Duodenal mucosa (tissue), 2 donors: ENCODE measurements around the gene ZDHHC6.
"Not testable (repeated sequence)": the region's sequence is repeated elsewhere in the genome, so short reads cannot be mapped to it uniquely, and the experiment has no call there.

Experiments used
- H3K27ac ChIP-seq: one replicate; pipeline ENCODE4 v1.7.0; 2013; ENCODE audit warnings: low read depth, low read length
- H3K27me3 ChIP-seq, 2 donors: one replicate each; pipeline ENCODE4 v1.7.0; 2013; ENCODE audit warnings: low read length in 2 of 2, control low read depth in 1 of 2; ENCODE audit not compliant: insufficient read depth in 2 of 2, control insufficient read depth in 1 of 2
- H3K36me3 ChIP-seq, 2 donors: one replicate each; pipeline ENCODE4 v1.7.0; 2013; ENCODE audit warnings: low read length in 2 of 2, control low read depth in 1 of 2; ENCODE audit not compliant: insufficient read depth in 2 of 2, control insufficient read depth in 1 of 2
- H3K4me1 ChIP-seq, 2 donors: one replicate each; pipeline ENCODE4 v1.7.0; 2013; ENCODE audit warnings: low read length in 2 of 2, control low read depth in 1 of 2; ENCODE audit not compliant: insufficient read depth in 2 of 2, control insufficient read depth in 1 of 2
- H3K4me3 ChIP-seq, 2 donors: one replicate each; pipeline ENCODE4 v1.7.0; 2013; ENCODE audit warnings: low read length in 2 of 2, low read depth in 1 of 2
- H3K9ac ChIP-seq, 2 donors: one replicate each; pipeline ENCODE4 v1.7.0; 2013; ENCODE audit warnings: low read length in 2 of 2, low read depth in 1 of 2
- H3K9me3 ChIP-seq, 2 donors: one replicate each; pipeline ENCODE4 v1.7.0; 2013; ENCODE audit warnings: low read length in 2 of 2, control low read depth in 1 of 2; ENCODE audit not compliant: control insufficient read depth in 1 of 2

Gene ZDHHC6

DNA sequence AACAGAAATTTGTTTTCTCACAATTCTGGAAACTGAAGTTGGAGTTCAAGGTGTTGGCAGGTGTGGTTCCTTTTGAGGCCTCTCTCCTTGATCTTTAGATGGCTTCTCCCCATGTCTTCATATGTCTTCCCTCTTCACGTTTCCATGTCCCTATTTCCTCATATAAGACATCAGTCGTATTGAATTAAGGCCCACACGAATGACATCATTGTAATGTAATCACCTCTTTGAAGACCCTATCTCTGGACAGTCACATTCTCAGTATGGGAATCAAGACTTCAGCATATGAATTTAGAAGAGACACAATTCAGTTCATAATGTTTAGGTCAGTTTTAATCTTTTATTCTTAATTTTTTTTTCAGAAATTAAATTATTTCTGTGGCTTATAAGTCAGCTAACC is 20.1 kb upstream of the ZDHHC6 start:
- peaks cover 13 to 24% of the 10 kb centered on the region in 2 donors for H3K36me3 ChIP-seq
- H3K9ac ChIP-seq: no peak overlapping the region
- no peaks in the 10 kb centered on the region for H3K9me3 ChIP-seq

DNA sequence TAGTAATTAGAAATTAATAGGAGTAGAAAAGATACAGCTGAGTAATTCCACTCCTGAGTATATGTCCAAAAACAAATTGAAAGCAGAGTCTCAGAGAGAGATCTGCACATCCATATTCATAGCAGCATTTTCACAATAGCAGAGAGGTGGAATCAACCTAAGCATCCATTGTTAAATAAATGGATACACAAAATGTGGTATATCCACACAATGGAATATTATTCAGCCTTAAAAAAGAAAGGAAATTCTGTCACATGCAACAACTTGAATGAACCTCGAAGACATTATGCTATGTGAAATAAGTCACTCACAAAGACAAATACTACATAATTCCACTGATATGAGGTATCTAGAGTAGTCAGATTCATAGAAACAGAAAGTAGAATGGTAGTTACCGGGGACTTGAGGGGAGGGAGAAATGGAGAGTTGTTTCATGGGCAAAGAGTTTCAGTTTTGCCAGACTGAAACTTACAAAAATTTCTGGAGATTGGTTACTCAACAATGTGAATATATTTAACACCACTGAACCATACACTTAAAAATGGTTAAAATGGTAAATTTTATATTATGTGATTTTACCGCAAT is 18.7 kb upstream of the ZDHHC6 start:
- Histone ChIP-seq H3K4me3 (no peak overlapping the region), H3K9me3 (no peaks in the 10 kb centered on the region), H3K36me3 (peaks cover 18 to 34% of the 10 kb centered on the region in 2 donors), H3K27me3 (no peaks in the 10 kb centered on the region), H3K4me1 (no peaks in the 10 kb centered on the region), H3K9ac (no peak overlapping the region), H3K27ac (no peak overlapping the region)

More for the DNA sequence above, 20.1 kb upstream of the ZDHHC6 start:
- Histone ChIP-seq H3K27me3 (no peaks in the 10 kb centered on the region), H3K4me3 (no peak overlapping the region), H3K27ac (no peak overlapping the region), H3K4me1 (no peaks in the 10 kb centered on the region)

DNA sequence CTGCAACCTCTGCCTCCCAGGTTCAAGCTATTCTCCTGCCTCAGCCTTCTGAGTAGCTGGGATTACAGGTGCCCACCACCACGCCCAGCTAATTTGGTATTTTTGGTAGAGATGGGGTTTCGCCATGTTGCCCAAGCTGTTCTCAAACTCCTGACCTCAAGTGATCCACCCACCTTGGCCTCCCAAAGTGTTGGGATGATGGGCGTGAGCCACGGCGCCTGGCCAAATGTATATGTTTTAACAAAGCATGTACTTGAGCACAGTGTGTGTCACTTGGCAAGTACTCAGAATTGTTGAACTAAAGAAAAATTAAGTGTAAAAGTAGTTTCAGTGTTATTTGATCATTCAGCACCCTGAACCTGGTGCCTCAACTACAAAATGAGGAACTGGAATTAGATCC is 17.4 kb upstream of the ZDHHC6 start:
- H3K4me1 ChIP-seq, H3K27me3 ChIP-seq, H3K9ac ChIP-seq, H3K9me3 ChIP-seq, H3K27ac ChIP-seq, H3K4me3 ChIP-seq: not testable (repeated sequence)
- peaks cover 14 to 29% of the 10 kb centered on the region in 2 donors for H3K36me3 ChIP-seq

DNA sequence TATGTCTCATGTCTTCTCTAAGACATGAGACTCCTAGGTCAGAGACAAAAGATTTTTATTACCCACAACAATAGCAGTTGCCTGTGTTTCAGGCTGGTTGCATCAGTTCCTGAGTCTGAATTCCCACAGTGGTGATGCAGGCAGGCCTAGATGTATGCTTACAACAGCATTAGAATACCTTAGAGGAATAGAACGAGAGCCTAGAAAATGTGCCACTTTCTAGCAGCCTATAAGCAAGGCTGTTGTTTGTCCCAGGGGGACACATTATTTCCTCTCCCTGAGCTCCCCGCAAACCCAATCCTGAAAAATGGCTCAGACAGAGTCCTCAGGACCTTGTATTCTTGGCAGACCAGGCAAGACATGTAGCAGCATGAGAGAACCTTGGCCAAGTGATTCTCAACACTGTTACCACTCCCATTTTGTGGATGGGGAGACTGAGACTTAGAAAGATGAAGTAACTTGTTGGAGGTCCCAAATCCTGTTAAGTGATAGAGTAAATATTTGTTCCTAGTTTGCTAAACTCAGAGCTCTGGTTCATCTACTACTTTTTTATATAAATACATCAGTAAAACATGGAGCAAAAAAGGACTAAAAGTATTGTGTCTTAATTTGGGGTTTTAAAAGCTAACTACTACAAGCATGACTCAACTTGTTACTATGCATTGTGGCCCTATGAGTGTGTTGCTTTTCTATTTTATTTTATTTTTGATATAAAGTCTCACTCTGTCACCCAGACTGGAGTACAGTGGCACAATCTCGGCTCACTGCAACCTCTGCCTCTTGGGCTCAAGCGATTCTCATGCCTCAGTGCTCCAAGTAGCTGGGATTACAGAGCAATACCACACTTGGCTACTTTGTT is 14.5 kb upstream of the ZDHHC6 start:
- Histone ChIP-seq H3K4me3 (no peak overlapping the region), H3K36me3 (peaks cover 14 to 25% of the 10 kb centered on the region in 2 donors), H3K27ac (no peak overlapping the region), H3K27me3 (no peaks in the 10 kb centered on the region), H3K4me1 (no peaks in the 10 kb centered on the region), H3K9me3 (no peaks in the 10 kb centered on the region), H3K9ac (no peak overlapping the region)

DNA sequence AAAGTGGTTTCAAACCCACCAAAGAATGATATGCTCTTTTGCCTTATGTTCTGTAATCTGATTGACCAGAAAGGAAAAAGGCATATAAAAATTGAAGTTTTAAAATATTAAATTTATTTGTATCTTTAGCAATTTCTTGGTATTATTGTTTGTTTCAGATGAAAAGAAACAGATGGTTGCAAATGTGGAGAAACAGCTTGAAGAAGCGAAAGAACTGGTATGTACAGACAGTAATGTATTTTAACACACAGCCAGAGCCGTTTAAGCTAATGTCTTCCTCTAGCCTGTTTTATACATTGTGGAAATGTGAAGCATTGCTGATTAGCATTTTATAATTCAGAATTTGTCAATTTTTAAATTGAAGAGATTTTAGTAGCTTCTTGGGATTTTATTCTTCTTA is 13.7 kb upstream of the ZDHHC6 start:
- H3K4me1 ChIP-seq: no peaks in the 10 kb centered on the region
- H3K4me3 ChIP-seq: no peak overlapping the region
- H3K27me3 ChIP-seq: no peaks in the 10 kb centered on the region
- no peaks in the 10 kb centered on the region for H3K9me3 ChIP-seq
- H3K9ac ChIP-seq: no peak overlapping the region
- peaks cover 16 to 21% of the 10 kb centered on the region in 2 donors for H3K36me3 ChIP-seq
- H3K27ac ChIP-seq: no peak overlapping the region

DNA sequence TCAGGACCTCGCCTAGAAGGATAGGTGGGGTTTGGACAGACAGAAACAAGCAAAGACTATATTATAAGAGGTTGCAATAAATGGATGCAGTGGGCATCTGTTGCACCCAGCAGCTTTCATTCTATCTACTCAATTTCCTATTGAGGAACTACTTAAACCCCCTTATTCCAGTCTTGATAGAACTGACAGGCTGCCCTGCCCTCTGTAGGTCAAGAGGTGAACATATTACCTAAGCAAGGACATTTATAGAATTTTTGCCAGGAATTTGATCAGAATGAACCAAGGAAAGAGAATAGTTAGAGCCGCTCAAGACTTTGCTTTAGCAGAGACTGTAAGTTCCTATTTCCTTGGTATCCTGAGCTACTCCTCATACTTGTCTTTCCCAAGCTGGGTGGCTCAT is 9.8 kb upstream of the ZDHHC6 start:
- no peaks in the 10 kb centered on the region for H3K27me3 ChIP-seq
- no peak overlapping the region for H3K27ac ChIP-seq
- no peaks in the 10 kb centered on the region for H3K9me3 ChIP-seq
- no peak overlapping the region for H3K9ac ChIP-seq
- H3K4me3 ChIP-seq: no peak overlapping the region
- peaks cover 8% of the 10 kb centered on the region in 2 donors for H3K36me3 ChIP-seq
- no peaks in the 10 kb centered on the region for H3K4me1 ChIP-seq

DNA sequence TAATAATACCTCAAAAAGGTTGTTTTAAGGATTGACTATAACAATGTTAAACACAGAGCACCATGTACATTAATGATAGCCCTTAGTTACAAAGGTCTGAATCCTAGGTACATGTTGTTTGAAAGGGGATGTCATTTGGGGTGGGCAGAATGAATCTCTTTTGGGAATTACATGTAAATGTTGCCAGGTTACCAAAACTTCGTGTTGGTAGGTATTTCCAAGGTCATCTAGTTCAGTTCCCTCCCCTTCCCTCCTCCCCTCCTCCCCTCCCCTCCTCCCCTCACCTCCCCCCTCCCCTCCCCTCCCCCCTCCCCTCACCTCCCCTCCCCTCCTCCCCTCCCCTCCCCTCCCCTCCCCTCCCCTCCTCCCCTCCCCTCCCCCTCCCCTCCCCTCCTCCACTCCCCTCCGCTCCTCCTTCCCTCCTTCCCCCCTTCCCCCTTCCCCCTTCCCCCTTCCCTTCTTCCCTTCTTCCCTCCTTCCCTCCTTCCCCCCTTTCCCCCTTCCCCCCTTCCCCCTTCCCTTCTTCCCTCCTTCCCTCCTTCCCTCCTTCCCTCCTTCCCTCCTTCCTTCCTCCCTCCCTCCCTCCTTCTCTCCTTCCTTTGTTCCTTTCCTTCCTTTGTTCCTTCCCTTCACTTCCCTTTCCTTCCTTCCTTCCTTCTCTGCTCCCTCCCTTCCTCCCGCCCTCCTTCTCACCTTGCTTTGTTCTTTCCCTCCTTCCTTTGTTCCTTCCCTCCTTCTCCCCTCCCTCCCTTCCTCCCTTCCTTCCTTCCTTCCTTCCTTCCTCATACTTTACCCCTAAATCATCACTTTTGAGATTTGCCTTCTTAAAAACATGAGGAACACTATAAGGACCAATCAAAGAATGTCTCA is 8.4 kb upstream of the ZDHHC6 start:
- H3K9me3 ChIP-seq: no peaks in the 10 kb centered on the region
- no peak overlapping the region for H3K4me3 ChIP-seq
- no peak overlapping the region for H3K27ac ChIP-seq
- no peak overlapping the region for H3K9ac ChIP-seq
- H3K4me1 ChIP-seq: no peaks in the 10 kb centered on the region
- H3K36me3 ChIP-seq: peaks cover 0 to 4% of the 10 kb centered on the region in 2 donors
- no peaks in the 10 kb centered on the region for H3K27me3 ChIP-seq

DNA sequence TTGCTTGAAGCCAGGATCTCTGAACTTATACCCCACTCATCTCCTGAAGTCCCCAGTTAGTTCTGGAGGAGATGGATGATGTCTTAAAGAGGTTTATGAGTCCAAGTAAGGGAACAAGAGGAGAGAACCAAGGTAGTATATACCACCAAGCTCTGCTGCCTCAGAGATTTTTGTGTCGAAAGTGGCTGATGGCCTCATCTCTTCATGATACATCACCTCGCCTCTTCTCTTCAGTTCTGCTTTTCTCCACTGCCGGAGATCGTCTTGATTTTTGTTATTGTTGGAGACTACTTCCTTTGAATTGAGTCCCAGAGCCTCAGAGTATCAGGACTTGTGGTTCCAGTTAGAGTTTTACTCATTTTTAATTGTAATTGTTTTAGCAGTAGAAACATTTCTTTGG is 2.2 kb upstream of the ZDHHC6 start:
- Histone ChIP-seq H3K9ac (no peak overlapping the region), H3K4me3 (no peak overlapping the region), H3K9me3 (no peaks in the 10 kb centered on the region), H3K4me1 (peaks cover 20 to 23% of the 10 kb centered on the region in 2 donors), H3K36me3 (peaks cover under 1 to 13% of the 10 kb centered on the region in 2 donors), H3K27me3 (no peaks in the 10 kb centered on the region), H3K27ac (no peak overlapping the region)

DNA sequence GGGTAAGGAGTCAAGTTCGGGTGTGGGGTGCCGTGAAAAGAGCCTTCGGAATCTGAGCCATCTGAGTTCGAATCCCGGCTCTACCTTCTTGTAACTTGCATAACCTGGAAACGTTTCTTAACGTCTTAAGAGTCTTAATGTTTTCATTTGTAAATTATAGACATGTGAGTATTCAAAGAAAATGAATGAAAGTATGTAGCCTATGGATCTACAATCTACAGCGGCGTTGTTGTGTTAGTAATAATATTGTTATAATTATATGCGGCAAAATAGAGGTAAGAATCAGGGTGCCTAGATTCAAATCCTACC is 860 bp upstream of the ZDHHC6 start:
- H3K9ac ChIP-seq: peak overlapping the region; percentile 99 to 100
- no peak overlapping the region for H3K27ac ChIP-seq
- peaks cover 22 to 25% of the 10 kb centered on the region in 2 donors for H3K4me1 ChIP-seq
- no peaks in the 10 kb centered on the region for H3K9me3 ChIP-seq
- H3K36me3 ChIP-seq: peaks cover 11 to 19% of the 10 kb centered on the region in 2 donors
- peak overlapping the region; percentile 100 for H3K4me3 ChIP-seq
- H3K27me3 ChIP-seq: no peaks in the 10 kb centered on the region
